ENCODE data around the gene DECR2. TPM values are rescaled to one million over a fixed set of nuclear protein-coding genes. Genes with fewer than 3 reads are reported as not detected.

Gene DECR2
- total and polyA plus RNA-seq, 2 of the 13 experiments (the other 11 are each of a cell fraction or from before 2014, with no cell fraction given) = 36.3 to 44.6 TPM

DNA sequence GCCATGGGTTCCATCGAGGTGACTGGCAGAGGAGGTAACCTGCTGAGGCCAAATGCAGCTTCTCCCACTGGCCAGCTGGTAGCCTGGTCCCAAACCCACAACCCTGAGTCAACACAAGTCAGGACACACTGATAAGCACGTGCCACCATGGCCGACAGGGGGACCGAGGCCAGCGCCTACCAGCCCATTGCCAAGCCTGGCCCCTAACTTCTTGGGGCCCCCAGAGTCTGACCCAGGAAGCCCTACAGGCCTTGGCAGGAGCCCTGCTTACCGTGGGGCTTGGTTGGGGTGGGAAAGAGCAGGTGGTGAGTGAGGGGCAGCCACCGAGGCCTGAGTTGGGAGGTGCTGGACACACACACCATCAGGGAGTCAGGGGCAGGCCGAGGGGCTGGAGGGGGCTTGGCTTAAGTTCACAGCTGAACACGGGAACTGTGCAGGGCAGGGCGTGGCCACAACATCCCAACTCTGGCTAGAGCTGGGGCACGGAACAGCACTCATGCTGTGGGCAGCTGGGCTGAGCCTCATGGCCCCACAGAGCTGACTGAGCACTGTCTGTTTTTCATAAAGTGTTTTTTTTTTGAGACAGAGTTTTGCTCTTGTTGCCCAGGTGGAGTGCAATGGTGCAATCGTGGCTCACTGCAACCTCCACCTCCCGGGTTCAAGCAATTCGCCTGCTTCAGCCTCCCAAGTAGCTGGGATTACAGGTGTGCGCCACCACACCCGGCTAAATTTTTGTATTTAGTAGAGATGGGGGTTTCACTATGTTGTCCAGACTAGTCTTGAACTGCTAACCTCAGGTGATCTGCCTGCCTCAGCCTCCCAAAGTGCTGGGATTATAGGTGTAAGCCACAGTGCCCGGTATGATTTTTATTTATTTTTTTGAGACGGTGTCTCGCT is 36.8 kb upstream of the DECR2 start (continued):
- TF ChIP-seq BATF2 (CRISPR knock-in tag; IDR thresholded peaks at IDR 0.05) (no peak), ZBTB8A (CRISPR knock-in tag; IDR thresholded peaks at IDR 0.05; ENCODE audit: borderline replicate concordance, low read depth) (no peak), SPEN (CRISPR knock-in tag; IDR thresholded peaks at IDR 0.05; ENCODE audit: low read depth) (no peak), IKZF4 (CRISPR knock-in tag; IDR thresholded peaks at IDR 0.05; ENCODE audit: borderline replicate concordance, low read depth, not compliant biosample characterization) (no peak), HMGXB4 (CRISPR knock-in tag; IDR thresholded peaks at IDR 0.05; ENCODE audit: borderline replicate concordance in 1 of 2, low read depth in 1 of 2) (0 out of 4 replicates have a peak, but pooled peaks of 1 of the 2 experiments have one; percentile 26), ZNF362 (CRISPR knock-in tag; IDR thresholded peaks at IDR 0.05; ENCODE audit: borderline replicate concordance) (no peak), ZNF768 (CRISPR knock-in tag; IDR thresholded peaks at IDR 0.05) (no peak), PCBP2 (optimal IDR thresholded peaks at IDR 0.05; ENCODE audit: low read depth, low read length, poor library complexity, severe bottlenecking) (no peak), SP140L (CRISPR knock-in tag; IDR thresholded peaks at IDR 0.05; ENCODE audit: borderline replicate concordance) (no peak), AGO1 (IDR thresholded peaks at IDR 0.05; ENCODE audit: low read depth, low read length, poor library complexity, severe bottlenecking) (peak; percentile 93), CCAR2 (optimal IDR thresholded peaks at IDR 0.05; ENCODE audit: low read depth, low read length) (no peak), TERF1 (CRISPR knock-in tag; IDR thresholded peaks at IDR 0.05) (no peak), ZNF737 (CRISPR knock-in tag; IDR thresholded peaks at IDR 0.05; ENCODE audit: borderline replicate concordance) (no peak)
- TF ChIP-seq, protein P1, sequence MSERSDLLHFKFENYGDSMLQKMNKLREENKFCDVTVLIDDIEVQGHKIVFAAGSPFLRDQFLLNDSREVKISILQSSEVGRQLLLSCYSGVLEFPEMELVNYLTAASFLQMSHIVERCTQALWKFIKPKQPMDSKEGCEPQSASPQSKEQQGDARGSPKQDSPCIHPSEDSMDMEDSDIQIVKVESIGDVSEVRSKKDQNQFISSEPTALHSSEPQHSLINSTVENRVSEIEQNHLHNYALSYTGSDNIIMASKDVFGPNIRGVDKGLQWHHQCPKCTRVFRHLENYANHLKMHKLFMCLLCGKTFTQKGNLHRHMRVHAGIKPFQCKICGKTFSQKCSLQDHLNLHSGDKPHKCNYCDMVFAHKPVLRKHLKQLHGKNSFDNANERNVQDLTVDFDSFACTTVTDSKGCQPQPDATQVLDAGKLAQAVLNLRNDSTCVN (CRISPR knock-in tag; IDR thresholded peaks at IDR 0.05; ENCODE audit: borderline replicate concordance) = no peak
- TF ChIP-seq, protein P2, sequence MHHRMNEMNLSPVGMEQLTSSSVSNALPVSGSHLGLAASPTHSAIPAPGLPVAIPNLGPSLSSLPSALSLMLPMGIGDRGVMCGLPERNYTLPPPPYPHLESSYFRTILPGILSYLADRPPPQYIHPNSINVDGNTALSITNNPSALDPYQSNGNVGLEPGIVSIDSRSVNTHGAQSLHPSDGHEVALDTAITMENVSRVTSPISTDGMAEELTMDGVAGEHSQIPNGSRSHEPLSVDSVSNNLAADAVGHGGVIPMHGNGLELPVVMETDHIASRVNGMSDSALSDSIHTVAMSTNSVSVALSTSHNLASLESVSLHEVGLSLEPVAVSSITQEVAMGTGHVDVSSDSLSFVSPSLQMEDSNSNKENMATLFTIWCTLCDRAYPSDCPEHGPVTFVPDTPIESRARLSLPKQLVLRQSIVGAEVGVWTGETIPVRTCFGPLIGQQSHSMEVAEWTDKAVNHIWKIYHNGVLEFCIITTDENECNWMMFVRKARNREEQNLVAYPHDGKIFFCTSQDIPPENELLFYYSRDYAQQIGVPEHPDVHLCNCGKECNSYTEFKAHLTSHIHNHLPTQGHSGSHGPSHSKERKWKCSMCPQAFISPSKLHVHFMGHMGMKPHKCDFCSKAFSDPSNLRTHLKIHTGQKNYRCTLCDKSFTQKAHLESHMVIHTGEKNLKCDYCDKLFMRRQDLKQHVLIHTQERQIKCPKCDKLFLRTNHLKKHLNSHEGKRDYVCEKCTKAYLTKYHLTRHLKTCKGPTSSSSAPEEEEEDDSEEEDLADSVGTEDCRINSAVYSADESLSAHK (CRISPR knock-in tag; IDR thresholded peaks at IDR 0.05; ENCODE audit: borderline replicate concordance) = no peak
- TF ChIP-seq, protein P3, sequence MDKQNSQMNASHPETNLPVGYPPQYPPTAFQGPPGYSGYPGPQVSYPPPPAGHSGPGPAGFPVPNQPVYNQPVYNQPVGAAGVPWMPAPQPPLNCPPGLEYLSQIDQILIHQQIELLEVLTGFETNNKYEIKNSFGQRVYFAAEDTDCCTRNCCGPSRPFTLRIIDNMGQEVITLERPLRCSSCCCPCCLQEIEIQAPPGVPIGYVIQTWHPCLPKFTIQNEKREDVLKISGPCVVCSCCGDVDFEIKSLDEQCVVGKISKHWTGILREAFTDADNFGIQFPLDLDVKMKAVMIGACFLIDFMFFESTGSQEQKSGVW (CRISPR knock-in tag; IDR thresholded peaks at IDR 0.05; ENCODE audit: borderline replicate concordance) = no peak

Data from HepG2 (cell line).